ENCODE data around the gene STXBP6. TPM values are rescaled to one million over a fixed set of nuclear protein-coding genes. Genes with fewer than 3 reads are reported as not detected.

The STXBP6 gene
- total RNA-seq, 1 donor from 2014 or later = 0.51 TPM

- no peak for DNase-seq (ENCODE audit: low spot score)
Observed at GRCh38 chr14:24802236-24802635, 247.7 kb downstream of the STXBP6 start.

GRCh38 chr14:24801024-24801423 is 248.9 kb downstream of the STXBP6 start:
- peaks cover 9% of the 10 kb centered on the region for H3K27me3 Mint-ChIP-seq (ENCODE audit: unreplicated experiment)
- H3K36me3 Mint-ChIP-seq (ENCODE audit: low read depth, unreplicated experiment) = no peaks in the 10 kb centered on the region
- H3K9me3 Mint-ChIP-seq (ENCODE audit: unreplicated experiment) = no peaks in the 10 kb centered on the region
- TF ChIP-seq, protein P1, sequence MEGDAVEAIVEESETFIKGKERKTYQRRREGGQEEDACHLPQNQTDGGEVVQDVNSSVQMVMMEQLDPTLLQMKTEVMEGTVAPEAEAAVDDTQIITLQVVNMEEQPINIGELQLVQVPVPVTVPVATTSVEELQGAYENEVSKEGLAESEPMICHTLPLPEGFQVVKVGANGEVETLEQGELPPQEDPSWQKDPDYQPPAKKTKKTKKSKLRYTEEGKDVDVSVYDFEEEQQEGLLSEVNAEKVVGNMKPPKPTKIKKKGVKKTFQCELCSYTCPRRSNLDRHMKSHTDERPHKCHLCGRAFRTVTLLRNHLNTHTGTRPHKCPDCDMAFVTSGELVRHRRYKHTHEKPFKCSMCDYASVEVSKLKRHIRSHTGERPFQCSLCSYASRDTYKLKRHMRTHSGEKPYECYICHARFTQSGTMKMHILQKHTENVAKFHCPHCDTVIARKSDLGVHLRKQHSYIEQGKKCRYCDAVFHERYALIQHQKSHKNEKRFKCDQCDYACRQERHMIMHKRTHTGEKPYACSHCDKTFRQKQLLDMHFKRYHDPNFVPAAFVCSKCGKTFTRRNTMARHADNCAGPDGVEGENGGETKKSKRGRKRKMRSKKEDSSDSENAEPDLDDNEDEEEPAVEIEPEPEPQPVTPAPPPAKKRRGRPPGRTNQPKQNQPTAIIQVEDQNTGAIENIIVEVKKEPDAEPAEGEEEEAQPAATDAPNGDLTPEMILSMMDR (IDR thresholded peaks at IDR 0.05; ENCODE audit: unreplicated experiment) = no peak
- H3K4me1 Mint-ChIP-seq (ENCODE audit: unreplicated experiment) = peaks cover 5% of the 10 kb centered on the region
- no peak for DNase-seq (ENCODE audit: low spot score)
- H3K27ac Mint-ChIP-seq (ENCODE audit: unreplicated experiment) = no peak overlapping the region
- H3K4me3 Mint-ChIP-seq (ENCODE audit: unreplicated experiment) = no peak overlapping the region

More at GRCh38 chr14:24802236-24802635, 247.7 kb downstream of the STXBP6 start:
- Mint-ChIP-seq H3K27me3 (ENCODE audit: unreplicated experiment) (peaks cover 9% of the 10 kb centered on the region), H3K4me1 (ENCODE audit: unreplicated experiment) (peaks cover 5% of the 10 kb centered on the region), H3K9me3 (ENCODE audit: unreplicated experiment) (no peaks in the 10 kb centered on the region), H3K4me3 (ENCODE audit: unreplicated experiment) (no peak overlapping the region), H3K36me3 (ENCODE audit: low read depth, unreplicated experiment) (no peaks in the 10 kb centered on the region), H3K27ac (ENCODE audit: unreplicated experiment) (no peak overlapping the region)
- TF ChIP-seq, protein P1 (IDR thresholded peaks at IDR 0.05; ENCODE audit: unreplicated experiment) = no peak

DNA sequence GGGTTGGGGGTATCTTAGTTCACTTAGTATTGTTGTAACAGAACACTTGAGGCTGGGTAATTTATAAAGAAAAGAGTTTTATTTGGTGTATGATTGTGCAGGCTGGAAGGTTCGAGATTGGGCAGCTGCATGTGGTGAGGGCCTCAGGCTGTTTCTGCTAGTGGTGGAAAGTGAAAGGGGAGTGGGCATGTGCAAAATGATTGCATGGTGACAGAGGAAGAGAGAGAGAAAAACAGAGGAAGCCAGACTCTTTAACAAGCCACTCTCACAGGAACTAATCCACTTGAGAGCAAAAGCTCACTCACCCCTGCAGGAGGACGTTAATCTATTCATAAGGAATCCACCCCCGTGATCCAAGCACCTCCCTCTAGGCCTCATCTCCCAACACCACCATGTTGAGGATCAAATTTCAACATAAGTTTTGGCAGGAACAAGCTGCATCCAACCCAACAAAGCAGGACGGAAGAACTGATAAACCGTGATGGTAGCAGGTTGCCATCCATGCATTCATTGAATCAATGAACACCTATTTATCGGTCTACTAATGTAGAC is 251.0 kb downstream of the STXBP6 start:
- Mint-ChIP-seq H3K4me3 (ENCODE audit: unreplicated experiment) (no peak overlapping the region), H3K27me3 (ENCODE audit: unreplicated experiment) (peaks cover 9% of the 10 kb centered on the region), H3K4me1 (ENCODE audit: unreplicated experiment) (peaks cover 5% of the 10 kb centered on the region), H3K9me3 (ENCODE audit: unreplicated experiment) (no peaks in the 10 kb centered on the region), H3K27ac (ENCODE audit: unreplicated experiment) (no peak overlapping the region), H3K36me3 (ENCODE audit: low read depth, unreplicated experiment) (no peaks in the 10 kb centered on the region)
- DNase-seq (ENCODE audit: low spot score) = no peak
- TF ChIP-seq, protein P1 (IDR thresholded peaks at IDR 0.05; ENCODE audit: unreplicated experiment) = no peak

DNA sequence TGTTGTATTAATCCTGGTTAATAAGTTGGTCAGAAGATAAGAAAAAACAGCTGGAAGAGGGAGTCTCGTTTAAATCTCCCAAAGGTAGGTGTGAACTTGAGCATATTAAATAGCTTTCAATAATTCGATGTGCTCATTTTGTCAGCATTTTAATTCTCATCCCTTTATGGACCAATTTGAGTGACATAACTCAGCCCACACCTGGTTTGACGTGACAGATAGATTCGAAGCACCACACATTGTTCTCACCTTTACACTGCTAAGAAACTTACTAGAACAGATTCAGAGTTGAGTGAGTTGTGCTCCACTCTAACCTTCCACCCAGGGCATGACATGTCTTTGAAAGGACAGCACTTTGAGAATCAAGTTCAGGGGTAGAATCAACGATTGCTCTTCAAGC is 254.5 kb downstream of the STXBP6 start:
- peaks cover 6% of the 10 kb centered on the region for H3K27me3 Mint-ChIP-seq (ENCODE audit: unreplicated experiment)
- H3K36me3 Mint-ChIP-seq (ENCODE audit: low read depth, unreplicated experiment) = no peaks in the 10 kb centered on the region
- TF ChIP-seq, protein P1 (IDR thresholded peaks at IDR 0.05; ENCODE audit: unreplicated experiment) = no peak
- peaks cover 5% of the 10 kb centered on the region for H3K4me1 Mint-ChIP-seq (ENCODE audit: unreplicated experiment)
- H3K4me3 Mint-ChIP-seq (ENCODE audit: unreplicated experiment) = no peak overlapping the region
- H3K27ac Mint-ChIP-seq (ENCODE audit: unreplicated experiment) = no peak overlapping the region
- DNase-seq (ENCODE audit: low spot score) = no peak
- no peaks in the 10 kb centered on the region for H3K9me3 Mint-ChIP-seq (ENCODE audit: unreplicated experiment)

GRCh38 chr14:24794644-24795305 is 255.2 kb downstream of the STXBP6 start:
- H3K9me3 Mint-ChIP-seq (ENCODE audit: unreplicated experiment) = no peaks in the 10 kb centered on the region
- no peak for DNase-seq (ENCODE audit: low spot score)
- peaks cover 5% of the 10 kb centered on the region for H3K4me1 Mint-ChIP-seq (ENCODE audit: unreplicated experiment)
- H3K27ac Mint-ChIP-seq (ENCODE audit: unreplicated experiment) = no peak overlapping the region
- H3K36me3 Mint-ChIP-seq (ENCODE audit: low read depth, unreplicated experiment) = no peaks in the 10 kb centered on the region
- H3K27me3 Mint-ChIP-seq (ENCODE audit: unreplicated experiment) = peaks cover 4% of the 10 kb centered on the region
- TF ChIP-seq, protein P1 (IDR thresholded peaks at IDR 0.05; ENCODE audit: unreplicated experiment) = no peak
- H3K4me3 Mint-ChIP-seq (ENCODE audit: unreplicated experiment) = no peak overlapping the region

Data from endothelial cell (in vitro differentiated cells).